Measurements from ENCODE around the gene AGBL1. TPM values are rescaled to one million over a fixed set of nuclear protein-coding genes. Genes with fewer than 3 reads are reported as not detected.
A peak's percentile ranks its signal among the peaks of the same experiment; 100 is the strongest.

Gene AGBL1
- total and polyA plus RNA-seq, 2 experiments from 2014 or later: 0.03 TPM; not detected in 1

DNA sequence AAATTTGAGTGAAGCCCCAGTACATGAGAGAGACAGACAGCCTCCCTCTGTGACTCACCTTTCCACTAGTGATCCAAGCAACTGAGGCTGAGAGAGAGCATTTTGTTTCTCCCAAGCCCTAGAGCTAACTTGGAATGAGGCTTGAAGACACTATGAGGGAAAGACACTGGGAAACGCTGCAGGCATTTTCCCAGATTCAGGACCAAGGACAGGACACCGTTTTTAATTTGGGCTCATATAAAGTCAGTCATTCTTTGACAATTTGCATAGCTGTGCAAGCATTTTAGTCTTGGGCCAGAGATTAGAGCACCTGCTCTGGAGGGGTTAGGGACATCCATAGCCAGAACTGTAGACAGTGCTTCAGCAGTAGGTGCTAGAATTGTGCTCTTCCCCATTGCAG is 249.0 kb downstream of the AGBL1 start:
- Histone ChIP-seq H2AFZ (no peak overlapping the region), H3K4me2 (no peak overlapping the region), H3K4me3 (no peak overlapping the region), H3K9me2 (ENCODE audit: insufficient read depth) (no peaks in the 10 kb centered on the region), H3K27ac (ENCODE audit: low read depth) (no peak overlapping the region), H3F3A (replicated peaks; ENCODE audit: low read depth) (no peaks in the 10 kb centered on the region), H3K4me1 (ENCODE audit: insufficient read depth) (no peaks in the 10 kb centered on the region), H3K36me3 (ENCODE audit: insufficient read depth) (peaks cover 3% of the 10 kb centered on the region; the same call in 1 of the 2 replicates), H4K20me1 (replicated peaks; ENCODE audit: insufficient read depth) (no peaks in the 10 kb centered on the region), H3K27me3 (ENCODE audit: insufficient read depth) (no peaks in the 10 kb centered on the region), H3K79me2 (replicated peaks; ENCODE audit: insufficient read depth) (no peaks in the 10 kb centered on the region)
- H3K27me3 Mint-ChIP-seq (ENCODE audit: insufficient read depth, low read depth, poor library complexity): no peaks in the 10 kb centered on the region
- TF ChIP-seq EZH2phosphoT487 (IDR thresholded peaks at IDR 0.05; ENCODE audit: unreplicated experiment): no peak
- TF ChIP-seq, protein P1, sequence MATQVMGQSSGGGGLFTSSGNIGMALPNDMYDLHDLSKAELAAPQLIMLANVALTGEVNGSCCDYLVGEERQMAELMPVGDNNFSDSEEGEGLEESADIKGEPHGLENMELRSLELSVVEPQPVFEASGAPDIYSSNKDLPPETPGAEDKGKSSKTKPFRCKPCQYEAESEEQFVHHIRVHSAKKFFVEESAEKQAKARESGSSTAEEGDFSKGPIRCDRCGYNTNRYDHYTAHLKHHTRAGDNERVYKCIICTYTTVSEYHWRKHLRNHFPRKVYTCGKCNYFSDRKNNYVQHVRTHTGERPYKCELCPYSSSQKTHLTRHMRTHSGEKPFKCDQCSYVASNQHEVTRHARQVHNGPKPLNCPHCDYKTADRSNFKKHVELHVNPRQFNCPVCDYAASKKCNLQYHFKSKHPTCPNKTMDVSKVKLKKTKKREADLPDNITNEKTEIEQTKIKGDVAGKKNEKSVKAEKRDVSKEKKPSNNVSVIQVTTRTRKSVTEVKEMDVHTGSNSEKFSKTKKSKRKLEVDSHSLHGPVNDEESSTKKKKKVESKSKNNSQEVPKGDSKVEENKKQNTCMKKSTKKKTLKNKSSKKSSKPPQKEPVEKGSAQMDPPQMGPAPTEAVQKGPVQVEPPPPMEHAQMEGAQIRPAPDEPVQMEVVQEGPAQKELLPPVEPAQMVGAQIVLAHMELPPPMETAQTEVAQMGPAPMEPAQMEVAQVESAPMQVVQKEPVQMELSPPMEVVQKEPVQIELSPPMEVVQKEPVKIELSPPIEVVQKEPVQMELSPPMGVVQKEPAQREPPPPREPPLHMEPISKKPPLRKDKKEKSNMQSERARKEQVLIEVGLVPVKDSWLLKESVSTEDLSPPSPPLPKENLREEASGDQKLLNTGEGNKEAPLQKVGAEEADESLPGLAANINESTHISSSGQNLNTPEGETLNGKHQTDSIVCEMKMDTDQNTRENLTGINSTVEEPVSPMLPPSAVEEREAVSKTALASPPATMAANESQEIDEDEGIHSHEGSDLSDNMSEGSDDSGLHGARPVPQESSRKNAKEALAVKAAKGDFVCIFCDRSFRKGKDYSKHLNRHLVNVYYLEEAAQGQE (IDR thresholded peaks at IDR 0.05; ENCODE audit: unreplicated experiment): peak; percentile 66
- H3K4me3 Mint-ChIP-seq: no peak overlapping the region
- ATAC-seq (no peak), DNase-seq (ENCODE audit: low spot score) (no peak)
- H3K4me1 Mint-ChIP-seq: peaks cover 9% of the 10 kb centered on the region
- peaks cover 27% of the 10 kb centered on the region for H3K9me3 Mint-ChIP-seq
- peaks cover 22% of the 10 kb centered on the region; the same call in 2 of the 3 replicates for H3K36me3 Mint-ChIP-seq (ENCODE audit: low read depth)
- no peak overlapping the region for H3K27ac Mint-ChIP-seq

DNA sequence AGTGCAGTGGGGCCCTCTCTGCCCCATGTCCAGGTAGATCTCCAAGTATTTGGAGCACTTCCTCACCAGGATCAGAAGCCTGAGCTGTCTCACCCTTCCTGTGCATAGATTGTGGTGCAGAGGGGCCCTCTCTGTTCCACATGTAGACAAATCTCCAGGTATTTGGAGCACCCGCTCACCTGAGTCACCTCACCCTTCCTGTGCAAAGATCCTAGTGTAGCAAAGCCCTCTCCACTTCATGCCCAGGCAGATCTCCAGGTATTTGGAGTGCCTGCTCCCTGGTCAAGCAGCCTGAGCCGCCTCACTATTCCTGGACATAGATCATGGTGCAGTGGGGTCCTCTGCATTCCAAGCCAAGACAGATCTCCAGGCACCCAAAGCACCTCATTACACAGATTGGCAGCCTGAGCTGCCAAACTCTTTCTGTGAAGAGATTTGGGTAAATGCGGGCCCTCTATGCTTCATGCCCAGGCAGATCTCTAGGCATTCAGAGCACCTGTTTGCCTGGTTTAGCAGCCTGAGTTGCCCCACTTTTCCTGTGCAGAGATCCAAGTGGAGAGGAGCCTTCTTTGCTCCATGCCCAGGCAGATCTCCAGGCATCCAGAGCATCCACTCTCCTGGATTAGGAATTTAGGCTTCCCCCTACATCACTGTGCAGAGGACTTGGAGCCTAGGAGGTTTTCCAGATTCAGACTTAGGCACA is 249.8 kb downstream of the AGBL1 start:
- H3K4me1 Mint-ChIP-seq: peaks cover 9% of the 10 kb centered on the region
- Histone ChIP-seq H3F3A (replicated peaks; ENCODE audit: low read depth) (no peaks in the 10 kb centered on the region), H3K9me2 (ENCODE audit: insufficient read depth) (no peaks in the 10 kb centered on the region), H3K4me2 (no peak overlapping the region), H2AFZ (no peak overlapping the region), H3K4me1 (ENCODE audit: insufficient read depth) (no peaks in the 10 kb centered on the region), H3K79me2 (replicated peaks; ENCODE audit: insufficient read depth) (no peaks in the 10 kb centered on the region), H3K27me3 (ENCODE audit: insufficient read depth) (no peaks in the 10 kb centered on the region), H3K27ac (ENCODE audit: low read depth) (no peak overlapping the region), H3K36me3 (ENCODE audit: insufficient read depth) (peaks cover 3% of the 10 kb centered on the region; the same call in 1 of the 2 replicates), H4K20me1 (replicated peaks; ENCODE audit: insufficient read depth) (no peaks in the 10 kb centered on the region), H3K4me3 (no peak overlapping the region)
- DNase-seq (ENCODE audit: low spot score) (no peak), ATAC-seq (no peak)
- H3K9me3 Mint-ChIP-seq: peaks cover 27% of the 10 kb centered on the region
- no peak overlapping the region for H3K4me3 Mint-ChIP-seq
- TF ChIP-seq EZH2 (IDR thresholded peaks at IDR 0.05; ENCODE audit: low read depth, unreplicated experiment) (no peak), CREB1 (CRISPR knock-in tag; IDR thresholded peaks at IDR 0.05; ENCODE audit: low read depth) (no peak), STAT1 (IDR thresholded peaks at IDR 0.05; ENCODE audit: unreplicated experiment) (no peak), ZNF114 (CRISPR knock-in tag; IDR thresholded peaks at IDR 0.05) (no peak)
- TF ChIP-seq, protein P2, sequence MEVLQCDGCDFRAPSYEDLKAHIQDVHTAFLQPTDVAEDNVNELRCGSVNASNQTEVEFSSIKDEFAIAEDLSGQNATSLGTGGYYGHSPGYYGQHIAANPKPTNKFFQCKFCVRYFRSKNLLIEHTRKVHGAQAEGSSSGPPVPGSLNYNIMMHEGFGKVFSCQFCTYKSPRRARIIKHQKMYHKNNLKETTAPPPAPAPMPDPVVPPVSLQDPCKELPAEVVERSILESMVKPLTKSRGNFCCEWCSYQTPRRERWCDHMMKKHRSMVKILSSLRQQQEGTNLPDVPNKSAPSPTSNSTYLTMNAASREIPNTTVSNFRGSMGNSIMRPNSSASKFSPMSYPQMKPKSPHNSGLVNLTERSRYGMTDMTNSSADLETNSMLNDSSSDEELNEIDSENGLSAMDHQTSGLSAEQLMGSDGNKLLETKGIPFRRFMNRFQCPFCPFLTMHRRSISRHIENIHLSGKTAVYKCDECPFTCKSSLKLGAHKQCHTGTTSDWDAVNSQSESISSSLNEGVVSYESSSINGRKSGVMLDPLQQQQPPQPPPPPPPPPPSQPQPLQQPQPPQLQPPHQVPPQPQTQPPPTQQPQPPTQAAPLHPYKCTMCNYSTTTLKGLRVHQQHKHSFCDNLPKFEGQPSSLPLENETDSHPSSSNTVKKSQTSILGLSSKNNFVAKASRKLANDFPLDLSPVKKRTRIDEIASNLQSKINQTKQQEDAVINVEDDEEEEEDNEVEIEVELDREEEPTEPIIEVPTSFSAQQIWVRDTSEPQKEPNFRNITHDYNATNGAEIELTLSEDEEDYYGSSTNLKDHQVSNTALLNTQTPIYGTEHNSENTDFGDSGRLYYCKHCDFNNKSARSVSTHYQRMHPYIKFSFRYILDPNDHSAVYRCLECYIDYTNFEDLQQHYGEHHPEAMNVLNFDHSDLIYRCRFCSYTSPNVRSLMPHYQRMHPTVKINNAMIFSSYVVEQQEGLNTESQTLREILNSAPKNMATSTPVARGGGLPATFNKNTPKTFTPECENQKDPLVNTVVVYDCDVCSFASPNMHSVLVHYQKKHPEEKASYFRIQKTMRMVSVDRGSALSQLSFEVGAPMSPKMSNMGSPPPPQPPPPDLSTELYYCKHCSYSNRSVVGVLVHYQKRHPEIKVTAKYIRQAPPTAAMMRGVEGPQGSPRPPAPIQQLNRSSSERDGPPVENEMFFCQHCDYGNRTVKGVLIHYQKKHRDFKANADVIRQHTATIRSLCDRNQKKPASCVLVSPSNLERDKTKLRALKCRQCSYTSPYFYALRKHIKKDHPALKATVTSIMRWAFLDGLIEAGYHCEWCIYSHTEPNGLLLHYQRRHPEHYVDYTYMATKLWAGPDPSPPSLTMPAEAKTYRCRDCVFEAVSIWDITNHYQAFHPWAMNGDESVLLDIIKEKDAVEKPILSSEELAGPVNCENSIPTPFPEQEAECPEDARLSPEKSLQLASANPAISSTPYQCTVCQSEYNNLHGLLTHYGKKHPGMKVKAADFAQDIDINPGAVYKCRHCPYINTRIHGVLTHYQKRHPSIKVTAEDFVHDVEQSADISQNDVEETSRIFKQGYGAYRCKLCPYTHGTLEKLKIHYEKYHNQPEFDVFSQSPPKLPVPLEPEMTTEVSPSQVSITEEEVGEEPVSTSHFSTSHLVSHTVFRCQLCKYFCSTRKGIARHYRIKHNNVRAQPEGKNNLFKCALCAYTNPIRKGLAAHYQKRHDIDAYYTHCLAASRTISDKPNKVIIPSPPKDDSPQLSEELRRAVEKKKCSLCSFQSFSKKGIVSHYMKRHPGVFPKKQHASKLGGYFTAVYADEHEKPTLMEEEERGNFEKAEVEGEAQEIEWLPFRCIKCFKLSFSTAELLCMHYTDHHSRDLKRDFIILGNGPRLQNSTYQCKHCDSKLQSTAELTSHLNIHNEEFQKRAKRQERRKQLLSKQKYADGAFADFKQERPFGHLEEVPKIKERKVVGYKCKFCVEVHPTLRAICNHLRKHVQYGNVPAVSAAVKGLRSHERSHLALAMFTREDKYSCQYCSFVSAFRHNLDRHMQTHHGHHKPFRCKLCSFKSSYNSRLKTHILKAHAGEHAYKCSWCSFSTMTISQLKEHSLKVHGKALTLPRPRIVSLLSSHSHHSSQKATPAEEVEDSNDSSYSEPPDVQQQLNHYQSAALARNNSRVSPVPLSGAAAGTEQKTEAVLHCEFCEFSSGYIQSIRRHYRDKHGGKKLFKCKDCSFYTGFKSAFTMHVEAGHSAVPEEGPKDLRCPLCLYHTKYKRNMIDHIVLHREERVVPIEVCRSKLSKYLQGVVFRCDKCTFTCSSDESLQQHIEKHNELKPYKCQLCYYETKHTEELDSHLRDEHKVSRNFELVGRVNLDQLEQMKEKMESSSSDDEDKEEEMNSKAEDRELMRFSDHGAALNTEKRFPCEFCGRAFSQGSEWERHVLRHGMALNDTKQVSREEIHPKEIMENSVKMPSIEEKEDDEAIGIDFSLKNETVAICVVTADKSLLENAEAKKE (CRISPR knock-in tag; IDR thresholded peaks at IDR 0.05): no peak
- TF ChIP-seq, protein P3, sequence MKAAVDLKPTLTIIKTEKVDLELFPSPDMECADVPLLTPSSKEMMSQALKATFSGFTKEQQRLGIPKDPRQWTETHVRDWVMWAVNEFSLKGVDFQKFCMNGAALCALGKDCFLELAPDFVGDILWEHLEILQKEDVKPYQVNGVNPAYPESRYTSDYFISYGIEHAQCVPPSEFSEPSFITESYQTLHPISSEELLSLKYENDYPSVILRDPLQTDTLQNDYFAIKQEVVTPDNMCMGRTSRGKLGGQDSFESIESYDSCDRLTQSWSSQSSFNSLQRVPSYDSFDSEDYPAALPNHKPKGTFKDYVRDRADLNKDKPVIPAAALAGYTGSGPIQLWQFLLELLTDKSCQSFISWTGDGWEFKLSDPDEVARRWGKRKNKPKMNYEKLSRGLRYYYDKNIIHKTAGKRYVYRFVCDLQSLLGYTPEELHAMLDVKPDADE (IDR thresholded peaks at IDR 0.05): no peak
- no peaks in the 10 kb centered on the region for H3K27me3 Mint-ChIP-seq (ENCODE audit: insufficient read depth, low read depth, poor library complexity)
- peaks cover 22% of the 10 kb centered on the region; the same call in 2 of the 3 replicates for H3K36me3 Mint-ChIP-seq (ENCODE audit: low read depth)
- H3K27ac Mint-ChIP-seq: no peak overlapping the region

Measured in GM23338 (cell line).